Kidney epithelial cell (primary cell): Measurements from ENCODE around the gene ULBP2. TPM values are rescaled to one million over a fixed set of nuclear protein-coding genes. Genes with fewer than 3 reads are reported as not detected.

Experiments
- DNase-seq: peaks from one replicate; pipeline ENCODE4 v3.0.0-alpha.2; 2010; ENCODE audit warnings: low read depth
- H3K27me3 ChIP-seq: 2 replicates; pipeline ENCODE4 v1.6.0; 2011; ENCODE audit warnings: low read length; ENCODE audit not compliant: control insufficient read depth, insufficient read depth
- H3K36me3 ChIP-seq: 2 replicates; pipeline ENCODE4 v1.5.1; 2011; ENCODE audit warnings: low read length; ENCODE audit not compliant: control insufficient read depth, insufficient read depth
- H3K4me3 ChIP-seq: 2 replicates; pipeline ENCODE4 v1.5.1; 2011; ENCODE audit warnings: low read depth, mild to moderate bottlenecking, control low read depth, low read length
- total RNA-seq: library from RNA; depleted of rRNA; stranded (reverse); fragments of >200 nt; gene quantifications from 2 replicates; pipeline ENCODE4 v1.2.3, GENCODE V29; 2015
- TF ChIP-seq, protein P1 (sequence below): IDR thresholded peaks from 2 replicates; pipeline ENCODE4 v1.5.1; 2011; ENCODE audit warnings: mild to moderate bottlenecking, moderate library complexity, low read length, control low read depth, inconsistent platforms; ENCODE audit not compliant: insufficient read depth, poor library complexity, severe bottlenecking

Gene ULBP2
- total RNA-seq, 1 donor from 2014 or later: 3.5 TPM

DNA sequence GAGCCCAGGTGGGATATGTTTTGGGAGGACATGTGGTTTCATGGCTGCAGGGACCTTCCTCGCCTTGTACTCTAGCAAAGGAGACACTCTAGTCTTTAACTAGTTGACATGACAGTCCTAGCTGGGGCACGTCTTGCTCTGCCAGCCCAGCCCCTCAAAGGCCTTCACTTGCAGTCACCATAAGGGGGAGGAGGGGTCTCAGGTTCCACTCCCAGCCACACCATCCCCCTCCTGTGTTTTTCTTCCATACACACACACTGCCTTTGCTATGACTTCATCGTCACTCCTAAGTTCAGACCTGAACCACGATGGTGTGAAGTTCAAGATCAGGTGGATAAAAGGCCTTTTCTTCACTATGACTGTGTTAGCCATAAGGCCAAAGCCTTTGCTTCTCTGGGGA lies 35.4 kb downstream of the ULBP2 start:
- no peak for DNase-seq
- TF ChIP-seq, protein P1, sequence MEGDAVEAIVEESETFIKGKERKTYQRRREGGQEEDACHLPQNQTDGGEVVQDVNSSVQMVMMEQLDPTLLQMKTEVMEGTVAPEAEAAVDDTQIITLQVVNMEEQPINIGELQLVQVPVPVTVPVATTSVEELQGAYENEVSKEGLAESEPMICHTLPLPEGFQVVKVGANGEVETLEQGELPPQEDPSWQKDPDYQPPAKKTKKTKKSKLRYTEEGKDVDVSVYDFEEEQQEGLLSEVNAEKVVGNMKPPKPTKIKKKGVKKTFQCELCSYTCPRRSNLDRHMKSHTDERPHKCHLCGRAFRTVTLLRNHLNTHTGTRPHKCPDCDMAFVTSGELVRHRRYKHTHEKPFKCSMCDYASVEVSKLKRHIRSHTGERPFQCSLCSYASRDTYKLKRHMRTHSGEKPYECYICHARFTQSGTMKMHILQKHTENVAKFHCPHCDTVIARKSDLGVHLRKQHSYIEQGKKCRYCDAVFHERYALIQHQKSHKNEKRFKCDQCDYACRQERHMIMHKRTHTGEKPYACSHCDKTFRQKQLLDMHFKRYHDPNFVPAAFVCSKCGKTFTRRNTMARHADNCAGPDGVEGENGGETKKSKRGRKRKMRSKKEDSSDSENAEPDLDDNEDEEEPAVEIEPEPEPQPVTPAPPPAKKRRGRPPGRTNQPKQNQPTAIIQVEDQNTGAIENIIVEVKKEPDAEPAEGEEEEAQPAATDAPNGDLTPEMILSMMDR: no peak
- Histone ChIP-seq H3K4me3 (no peak overlapping the region), H3K36me3 (no peaks in the 10 kb centered on the region), H3K27me3 (peaks cover 34% of the 10 kb centered on the region)

DNA sequence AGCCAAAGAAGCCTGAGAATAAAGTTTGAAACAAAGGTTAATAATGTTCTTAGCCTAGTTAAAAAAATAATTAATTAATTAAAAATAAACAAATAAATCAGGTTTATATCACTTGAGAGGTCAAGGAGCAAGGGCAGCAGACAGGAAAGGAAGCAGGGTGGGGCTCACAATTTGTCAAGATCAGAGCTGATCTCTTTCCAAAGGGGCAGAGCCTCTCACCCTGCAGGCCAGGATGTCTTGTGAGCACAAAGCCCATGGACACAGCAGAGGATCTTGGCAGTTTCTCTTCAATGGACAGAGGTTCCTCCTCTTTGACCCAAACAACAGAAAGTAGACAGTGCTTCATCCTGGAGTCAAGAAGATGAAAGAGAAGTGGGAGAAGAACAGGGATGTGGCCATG lies 36.8 kb downstream of the ULBP2 start:
- Histone ChIP-seq H3K27me3 (peaks cover 44% of the 10 kb centered on the region), H3K4me3 (no peak overlapping the region), H3K36me3 (no peaks in the 10 kb centered on the region)
- no peak for DNase-seq
- TF ChIP-seq, protein P1: no peak

DNA sequence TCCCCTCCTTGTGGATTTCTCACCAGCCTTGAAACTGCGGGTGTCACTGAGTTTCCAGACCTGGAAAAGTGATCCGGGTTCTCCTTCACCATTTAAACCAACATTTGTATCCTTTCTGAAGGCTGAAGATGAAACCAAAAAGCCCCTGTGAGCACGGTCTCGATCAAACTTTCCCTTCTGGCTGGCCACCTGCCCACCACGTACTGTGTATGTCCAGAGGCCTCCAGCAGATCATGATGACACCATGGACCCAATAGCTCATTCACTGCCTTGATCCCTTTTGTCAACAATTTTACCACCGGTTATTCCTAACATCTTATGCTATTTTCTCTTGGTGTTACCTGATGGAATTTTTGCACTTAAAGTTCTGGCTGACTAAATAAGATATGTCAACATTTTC lies 37.5 kb downstream of the ULBP2 start:
- TF ChIP-seq, protein P1: no peak
- no peak for DNase-seq
- Histone ChIP-seq H3K36me3 (no peaks in the 10 kb centered on the region), H3K27me3 (peaks cover 41% of the 10 kb centered on the region), H3K4me3 (no peak overlapping the region)

DNA sequence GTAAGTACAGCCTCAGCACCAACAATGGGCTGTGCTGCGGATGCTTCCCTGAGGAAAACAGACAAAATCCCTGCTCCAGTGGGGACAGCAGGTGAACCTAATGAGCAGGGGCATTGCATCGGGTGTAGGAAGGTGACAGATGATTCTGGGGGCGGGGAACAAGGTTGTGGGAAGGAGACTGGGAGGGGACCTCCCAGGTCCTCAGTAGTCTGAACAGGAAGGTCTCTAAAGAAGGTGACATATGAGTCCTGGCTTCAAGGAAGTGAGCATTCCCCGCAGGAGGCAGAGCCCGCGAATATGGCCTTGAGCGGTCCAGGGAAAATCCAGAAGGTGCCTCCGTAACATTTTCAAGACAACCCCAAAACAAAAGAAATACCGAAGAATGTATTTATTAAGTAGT lies 41.3 kb downstream of the ULBP2 start:
- Histone ChIP-seq H3K27me3 (peaks cover 56% of the 10 kb centered on the region), H3K36me3 (no peaks in the 10 kb centered on the region), H3K4me3 (no peak overlapping the region)
- DNase-seq: no peak
- TF ChIP-seq, protein P1: no peak

DNA sequence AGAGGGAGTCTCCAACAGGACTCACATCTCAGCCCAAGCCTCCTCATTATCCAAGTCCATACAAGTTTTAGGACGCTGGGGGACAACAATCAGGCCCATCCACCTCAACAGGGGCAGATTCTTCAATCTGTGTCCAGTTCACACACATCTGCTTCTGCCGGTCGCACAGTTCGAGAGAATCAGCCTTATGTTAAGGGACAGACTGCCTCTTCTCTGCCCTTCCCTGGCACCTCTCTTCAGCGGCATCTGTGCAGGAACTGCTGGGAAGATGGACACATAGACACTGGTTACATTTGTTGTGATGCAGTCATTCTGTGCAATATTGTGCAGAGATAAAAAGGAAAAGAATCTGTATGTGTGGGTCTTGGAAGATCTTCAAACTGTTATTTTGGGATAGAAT lies 43.0 kb downstream of the ULBP2 start:
- peaks cover 63% of the 10 kb centered on the region for H3K27me3 ChIP-seq
- TF ChIP-seq, protein P1: no peak
- no peak for DNase-seq
- H3K36me3 ChIP-seq: no peaks in the 10 kb centered on the region
- no peak overlapping the region for H3K4me3 ChIP-seq

DNA sequence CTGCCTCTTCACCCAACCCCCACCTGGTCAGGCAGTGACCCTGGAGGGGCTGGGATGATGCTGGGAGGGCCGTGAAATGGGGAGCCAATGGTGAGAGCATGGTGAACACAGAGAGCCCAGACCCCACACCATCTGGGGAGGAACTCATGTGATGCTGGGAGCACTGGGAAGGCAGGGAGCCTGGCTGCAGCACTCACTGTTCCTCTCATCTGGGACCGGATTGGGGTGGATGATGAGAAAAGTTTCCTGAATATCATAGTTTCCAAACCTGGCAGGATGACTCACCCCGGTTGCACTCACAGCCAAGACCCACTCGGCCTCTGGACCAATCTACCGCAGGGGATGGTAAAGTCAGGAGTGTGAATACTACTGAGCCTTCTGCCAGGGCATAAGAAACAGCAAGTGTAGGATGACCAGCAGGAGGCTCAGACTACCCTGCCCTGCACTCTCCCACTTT lies 43.7 kb downstream of the ULBP2 start:
- H3K27me3 ChIP-seq: peaks cover 68% of the 10 kb centered on the region
- DNase-seq: no peak
- H3K4me3 ChIP-seq: no peak overlapping the region
- no peaks in the 10 kb centered on the region for H3K36me3 ChIP-seq
- TF ChIP-seq, protein P1: no peak
